HG03060 (cell line): ENCODE results near the gene C22orf23.

Experiments used
- ATAC-seq: cut with Tn5 transposase; IDR thresholded peaks from one replicate; pipeline ENCODE4 v1.9.1; 2021; ENCODE audit warnings: low read depth, moderate number of reproducible peaks; ENCODE audit not compliant: unreplicated experiment

The C22orf23 gene

GRCh38 chr22:37906364-37907008 is 46.9 kb downstream of the C22orf23 start:
- no peak for ATAC-seq

DNA sequence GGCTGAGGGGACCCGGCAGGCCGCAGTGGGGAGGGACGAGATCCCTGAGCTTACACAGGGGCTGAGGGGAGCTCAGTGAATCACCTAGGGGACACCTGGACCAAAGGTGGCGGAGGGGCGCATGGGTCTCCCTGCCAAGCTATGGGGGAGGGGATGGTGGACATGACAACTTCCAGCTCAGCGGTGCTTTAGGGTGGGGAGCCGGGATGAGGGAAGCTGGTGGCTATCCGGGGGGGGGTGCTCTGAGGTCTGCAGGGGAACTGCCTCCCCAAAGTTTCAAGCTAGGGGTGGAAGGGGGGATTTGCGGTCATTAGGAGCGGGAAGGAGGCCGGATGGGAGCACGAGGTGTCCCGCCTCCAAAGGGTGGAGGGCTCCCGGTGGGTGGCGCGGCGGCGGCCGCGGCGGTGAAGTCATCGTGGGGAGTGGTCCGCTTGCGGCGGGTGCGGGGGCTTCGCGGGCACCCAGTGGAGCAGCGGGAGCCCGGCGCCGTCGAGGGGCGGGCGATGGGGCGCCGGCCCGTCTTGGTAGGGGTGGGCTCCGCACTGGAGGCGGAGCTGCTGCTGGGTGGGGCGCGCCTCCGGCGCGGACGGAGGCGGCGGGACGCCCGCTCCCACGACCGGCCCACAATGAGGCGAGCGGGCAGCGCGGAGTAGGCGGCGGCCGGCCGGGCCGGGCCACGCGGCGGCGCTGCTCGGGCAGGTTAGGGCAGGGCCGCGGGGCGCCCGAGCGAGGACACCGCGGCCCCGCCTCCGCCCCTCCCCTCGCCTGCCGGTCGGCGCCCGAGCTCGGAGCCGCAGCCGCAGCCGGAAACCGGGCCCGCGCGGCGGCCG is 47.7 kb downstream of the C22orf23 start, which contains the start of gene MICALL1:
Gene MICALL1 (plus strand): TSS at position 764 of the 830 bp plus-strand sequence. CDS start 126 bp downstream, outside the sequence.
- ATAC-seq = no peak

GRCh38 chr22:37904572-37905533 is 48.5 kb downstream of the C22orf23 start:
- ATAC-seq = no peak

DNA sequence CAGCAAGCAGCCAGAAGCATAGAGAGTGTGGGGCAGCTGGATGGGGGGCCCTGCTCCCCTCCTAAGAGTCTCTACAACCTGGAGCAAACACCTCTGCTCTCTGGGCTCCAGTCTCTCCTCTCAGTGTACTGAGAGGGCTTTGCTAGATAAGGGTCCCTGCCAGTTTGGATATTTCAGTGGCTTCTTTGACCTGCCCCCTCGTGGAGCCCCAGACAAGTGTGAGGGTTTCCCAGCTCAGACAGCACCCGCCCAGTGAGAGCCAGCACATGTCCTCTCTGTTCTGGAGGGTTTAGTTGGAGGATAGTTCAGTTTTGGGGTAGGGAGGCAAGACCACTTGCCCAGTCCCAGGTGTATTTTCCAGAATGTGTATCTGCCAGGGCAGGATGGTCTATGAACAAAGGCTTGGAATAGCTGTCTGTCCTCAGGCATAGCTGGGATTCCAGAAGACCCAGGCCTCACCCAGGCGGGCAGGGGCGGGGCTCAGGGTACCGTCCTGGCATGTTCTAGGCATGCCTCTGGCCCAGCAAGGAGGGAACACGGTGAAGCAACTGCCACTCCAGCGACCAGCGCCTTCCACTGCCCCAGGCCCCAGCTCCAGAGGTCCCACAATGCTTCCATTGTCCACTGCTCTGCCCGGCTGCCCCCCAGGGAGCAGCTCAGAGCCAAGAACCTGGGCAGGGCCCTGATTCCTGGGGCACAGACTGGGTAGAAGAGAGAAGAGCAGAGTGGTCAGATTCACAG is 54.8 kb downstream of the C22orf23 start:
- ATAC-seq = no peak

DNA sequence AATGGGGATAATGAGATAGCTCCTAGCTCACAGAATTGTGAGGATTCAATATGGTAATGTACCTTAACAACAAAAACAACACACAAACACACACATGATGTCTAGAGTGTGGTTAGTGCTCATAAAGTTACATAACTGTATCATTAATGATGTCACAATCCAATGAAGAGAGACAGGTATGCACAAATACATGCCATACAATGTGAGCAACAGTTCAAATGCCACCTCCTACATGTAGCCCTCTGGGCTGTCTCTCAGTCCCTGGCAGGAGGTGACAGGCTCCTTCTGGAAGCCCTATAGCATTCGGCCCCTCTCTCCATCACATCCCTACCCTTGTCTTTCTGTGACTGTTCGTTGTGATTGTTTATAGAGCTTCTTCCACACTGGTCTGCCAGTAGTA is 55.6 kb downstream of the C22orf23 start:
- no peak for ATAC-seq

DNA sequence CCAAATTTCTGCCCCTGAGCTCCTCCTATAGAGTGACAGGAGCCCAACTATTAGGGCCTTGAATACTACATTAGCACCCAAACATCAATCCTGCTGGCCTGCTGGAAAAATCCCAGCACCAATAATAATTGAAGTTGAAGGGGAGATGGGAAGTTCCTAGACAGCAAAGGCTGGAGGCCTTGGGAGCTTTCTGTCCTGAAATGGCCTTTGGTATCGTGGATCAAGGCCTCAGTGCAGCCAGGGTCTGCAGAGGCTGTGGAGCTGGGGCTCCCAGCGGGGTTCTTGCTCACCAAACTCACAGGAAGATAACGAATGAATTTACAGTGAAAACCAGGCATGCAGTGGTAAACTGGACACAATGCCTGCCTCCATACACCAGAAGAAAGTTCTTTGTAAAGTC is 56.5 kb downstream of the C22orf23 start:
- ATAC-seq = no peak

DNA sequence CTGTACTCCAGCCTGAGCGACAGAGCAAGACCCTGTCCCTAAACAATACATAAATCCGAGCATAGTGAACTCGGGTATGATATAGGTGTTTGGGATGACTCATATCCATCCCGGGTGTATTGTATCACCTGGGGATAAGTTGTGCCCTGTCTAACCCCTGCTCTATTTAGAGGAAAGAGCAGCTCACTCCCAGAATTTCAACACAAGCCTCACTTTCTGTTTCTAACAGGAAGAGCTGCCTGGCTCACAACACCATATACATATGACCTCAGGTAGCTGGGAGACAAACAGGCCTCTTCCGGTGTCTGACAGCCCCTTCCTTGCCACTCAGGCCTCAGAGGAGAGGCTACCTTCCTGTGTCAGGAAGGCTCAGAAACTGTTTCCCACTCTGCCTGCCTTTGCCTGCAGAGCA is 57.2 kb downstream of the C22orf23 start:
- ATAC-seq = no peak

GRCh38 chr22:37894939-37895670 is 58.3 kb downstream of the C22orf23 start:
- ATAC-seq = no peak

- no peak for ATAC-seq
Observed at GRCh38 chr22:37893583-37893983, 59.8 kb downstream of the C22orf23 start.
